Measurements from ENCODE around the gene TSPAN9. TPM values are rescaled to one million over a fixed set of nuclear protein-coding genes. Genes with fewer than 3 reads are reported as not detected.

The TSPAN9 gene
- total and polyA plus RNA-seq, 2 of the 4 experiments (the other 2 are of a cell fraction) = 17.7 to 39.1 TPM

DNA sequence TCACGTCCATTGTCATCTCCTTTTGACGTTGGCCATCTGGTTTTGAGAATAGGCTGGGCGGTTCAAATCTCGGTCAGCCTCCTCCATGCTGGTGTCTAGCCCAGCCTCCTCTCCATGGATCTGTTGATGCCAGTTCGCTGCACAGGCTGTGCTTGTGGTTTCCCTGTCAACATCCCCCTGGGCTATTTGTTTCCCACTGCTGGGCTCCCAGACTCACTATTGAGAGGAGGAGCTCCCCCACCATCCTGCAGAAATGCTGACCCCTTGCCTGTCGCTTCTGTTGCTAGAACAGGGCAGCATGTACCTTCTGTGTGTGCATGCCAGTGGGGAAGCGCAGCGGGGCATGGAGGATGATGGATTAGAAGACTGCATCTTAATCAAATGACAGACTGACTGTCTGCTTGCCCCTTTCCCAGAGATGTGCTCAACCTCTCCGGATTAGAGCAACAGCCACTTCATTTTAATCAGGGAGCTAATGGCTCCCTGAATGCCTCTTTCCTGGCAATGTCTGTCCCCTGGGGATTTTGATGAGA lies 170.5 kb downstream of the TSPAN9 start:
- no peak overlapping the region for H2BK5ac ChIP-seq (ENCODE audit: low read depth, low read length, poor library complexity, severe bottlenecking)
- DNase-seq (no peak), ATAC-seq (ENCODE audit: low read depth) (no peak)
- H3K14ac ChIP-seq (replicated peaks; ENCODE audit: low read depth, low read length) = no peak overlapping the region
- peaks cover 2% of the 10 kb centered on the region for H4K20me1 ChIP-seq (ENCODE audit: insufficient read depth, low read length)
- no peak overlapping the region for H3K4me2 ChIP-seq (ENCODE audit: low read depth, low read length)
- no peak overlapping the region for H2BK120ac ChIP-seq (ENCODE audit: low read depth, low read length)
- no peak overlapping the region for H3K18ac ChIP-seq (ENCODE audit: low read depth, low read length)
- no peak overlapping the region for H3K56ac ChIP-seq (ENCODE audit: extremely low read depth, insufficient read depth, low read length)
- H3K79me1 ChIP-seq (ENCODE audit: low read depth in 1 of 2, low read length in 2 of 2) = no peaks in the 10 kb centered on the region; a peak in 1 of 4 replicates
- no peak overlapping the region for H2AK5ac ChIP-seq (ENCODE audit: low read depth, low read length)
- no peak overlapping the region for H4K5ac ChIP-seq (ENCODE audit: low read depth, low read length)
- H4K91ac ChIP-seq (ENCODE audit: insufficient read depth, low read depth, low read length) = no peak overlapping the region
- H2BK20ac ChIP-seq (ENCODE audit: low read depth, low read length) = no peak overlapping the region
- no peak overlapping the region for H3K27ac ChIP-seq (ENCODE audit: insufficient read depth, low read length)
- no peak overlapping the region for H4K8ac ChIP-seq (ENCODE audit: low read depth in 2 of 2, low read length in 2 of 2)
- intact Hi-C loops (cut with micrococcal nuclease) (no loop called here), in situ Hi-C loops (cut with MboI; ENCODE audit: low sequenced_read_pairs) (no loop called here), dilution Hi-C loops (cut with HindIII; ENCODE audit: low sequenced_read_pairs, unreplicated experiment) (no loop called here)
- no peak overlapping the region for H2AK9ac ChIP-seq (replicated peaks; ENCODE audit: low read depth, low read length, poor library complexity)
- H3K9me1 ChIP-seq (ENCODE audit: insufficient read depth, low read length) = no peaks in the 10 kb centered on the region; the same call in 1 of the 2 replicates
- WGBS, 2 experiments (ENCODE audit: extremely low coverage in 2 of 2, insufficient read length in 1 of 2) = 49% methylated on average over 4 of the region's 9 CpGs; no CpG with 5 or more reads in 1 of the 2 experiments
- TF ChIP-seq CEBPB (IDR thresholded peaks at IDR 0.05; ENCODE audit: low read depth, low read length) = no peak
- TF ChIP-seq BHLHE40 (IDR thresholded peaks at IDR 0.05; ENCODE audit: low read depth, low read length) = no peak
- TF ChIP-seq, protein P1, sequence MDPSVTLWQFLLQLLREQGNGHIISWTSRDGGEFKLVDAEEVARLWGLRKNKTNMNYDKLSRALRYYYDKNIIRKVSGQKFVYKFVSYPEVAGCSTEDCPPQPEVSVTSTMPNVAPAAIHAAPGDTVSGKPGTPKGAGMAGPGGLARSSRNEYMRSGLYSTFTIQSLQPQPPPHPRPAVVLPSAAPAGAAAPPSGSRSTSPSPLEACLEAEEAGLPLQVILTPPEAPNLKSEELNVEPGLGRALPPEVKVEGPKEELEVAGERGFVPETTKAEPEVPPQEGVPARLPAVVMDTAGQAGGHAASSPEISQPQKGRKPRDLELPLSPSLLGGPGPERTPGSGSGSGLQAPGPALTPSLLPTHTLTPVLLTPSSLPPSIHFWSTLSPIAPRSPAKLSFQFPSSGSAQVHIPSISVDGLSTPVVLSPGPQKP (IDR thresholded peaks at IDR 0.05; ENCODE audit: borderline replicate concordance, low read depth, low read length) = no peak
- TF ChIP-seq RFX5 (IDR thresholded peaks at IDR 0.05; ENCODE audit: low read depth, low read length) = no peak
- no peak for TF ChIP-seq CHD1 (IDR thresholded peaks at IDR 0.05; ENCODE audit: low read depth, low read length)
- no peak for TF ChIP-seq RAD21 (IDR thresholded peaks at IDR 0.05; ENCODE audit: low read length)
- no peak for TF ChIP-seq FOS (IDR thresholded peaks at IDR 0.05; ENCODE audit: low read depth, low read length)
- TF ChIP-seq SMC3 (IDR thresholded peaks at IDR 0.05; ENCODE audit: low read depth, low read length) = no peak
- no peak for TF ChIP-seq NFE2L2 (IDR thresholded peaks at IDR 0.05; ENCODE audit: low read depth, low read length)
- TF ChIP-seq POLR2A (IDR thresholded peaks at IDR 0.05; ENCODE audit: low read depth, low read length) = no peak
- H3K9me3 ChIP-seq (ENCODE audit: control insufficient read depth, insufficient read depth, low read length) = no peaks in the 10 kb centered on the region
- H2BK15ac ChIP-seq (ENCODE audit: low read depth, low read length) = no peak overlapping the region
- CTCF ChIA-PET = no interaction called here
- POLR2A ChIA-PET (ENCODE audit: unreplicated experiment) = no interaction called here
- BruUV-seq (replicated peaks) = no TSS peak
- no peak overlapping the region for H2AFZ ChIP-seq (replicated peaks; ENCODE audit: low read length, poor library complexity)
- H3K27me3 ChIP-seq (ENCODE audit: control insufficient read depth, insufficient read depth, low read length) = no peaks in the 10 kb centered on the region
- no peak overlapping the region for H3K4ac ChIP-seq (ENCODE audit: low read depth, low read length)
- no peaks in the 10 kb centered on the region for H3K36me3 ChIP-seq (ENCODE audit: control insufficient read depth, insufficient read depth, low read length)
- no peak overlapping the region for H3K4me3 ChIP-seq (ENCODE audit: insufficient read depth, low read depth, low read length)
- H3K9ac ChIP-seq (ENCODE audit: low read depth, low read length) = no peak overlapping the region
- no peak overlapping the region for H3K23ac ChIP-seq (ENCODE audit: low read depth, low read length)
- H3K4me1 ChIP-seq (ENCODE audit: control insufficient read depth, insufficient read depth, low read length) = peaks cover 3% of the 10 kb centered on the region; the same call in 1 of the 2 replicates
